GM12892 (cell line): ENCODE data around the gene IER5.

Experiments used
- POLR2A ChIP-seq: IDR thresholded peaks from 2 replicates; pipeline ENCODE4 v1.6.1; 2011; ENCODE audit warnings: low read depth, low read length, control low read depth
- POLR2AphosphoS5 ChIP-seq: IDR thresholded peaks from 2 replicates; pipeline ENCODE4 v1.6.1; 2011; ENCODE audit warnings: low read depth, low read length, control low read depth

DNA sequence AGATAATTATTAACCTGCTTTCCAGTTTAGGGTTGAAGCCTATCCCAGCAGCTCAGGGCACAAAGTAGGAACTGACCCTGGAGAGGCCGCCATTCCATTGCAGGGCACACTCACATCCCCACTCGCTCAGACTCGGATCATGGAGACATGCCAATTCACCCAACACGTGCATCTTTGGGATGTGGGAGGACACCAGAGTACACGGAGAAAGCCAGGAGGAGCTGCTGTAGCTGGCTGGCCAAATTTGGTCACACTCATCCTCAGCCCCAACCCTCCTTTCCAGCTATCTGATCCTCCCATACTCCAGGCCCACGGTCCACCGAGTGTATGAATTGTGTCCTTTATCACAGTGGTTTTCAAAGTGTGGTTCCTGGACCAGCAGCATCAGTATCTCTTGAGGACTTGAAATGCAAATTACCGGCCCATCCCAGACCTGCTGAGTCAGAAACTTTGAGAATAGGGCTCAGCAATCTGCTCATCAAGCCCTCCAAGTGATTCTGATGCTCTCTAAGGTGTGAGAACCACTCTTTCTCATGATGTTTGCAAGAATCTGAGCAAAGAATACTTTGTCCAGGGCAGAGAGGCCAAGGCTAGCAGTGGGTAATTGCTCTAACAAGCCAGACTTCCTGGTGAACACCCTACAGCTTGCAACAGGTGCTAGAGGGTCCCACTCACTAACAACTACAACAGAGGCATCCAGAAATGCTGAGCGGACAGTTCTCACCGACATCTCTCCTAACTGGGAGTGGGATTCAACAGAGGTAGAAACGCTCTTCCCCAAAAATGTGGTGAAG is 26.3 kb downstream of the IER5 start:
- TF ChIP-seq POLR2A (no peak), POLR2AphosphoS5 (no peak)
